Body of pancreas (tissue), 4 donors: ENCODE data around the gene NR1H2.

Source experiments
- CTCF ChIP-seq, 7 experiments: fragments of 450-650 bp in 4 of 7; fragments of 200-600 bp in 3 of 7; sonication (generic) in 3 of 7; IDR thresholded peaks; one replicate each; pipeline ENCODE4 v1.5.1; 2016 to 2019; ENCODE audit warnings: antibody characterized with exemption in 7 of 7
- POLR2A ChIP-seq, 3 donors: fragments of 450-650 bp; IDR thresholded peaks; one replicate each; pipeline ENCODE4 v1.6.1; 2016; ENCODE audit warnings: antibody characterized with exemption in 3 of 3, mild to moderate bottlenecking in 2 of 3

GRCh38 chr19:50430888-50431342 is 54.7 kb downstream of the NR1H2 start:
- no peak for TF ChIP-seq CTCF (IDR thresholded peaks at IDR 0.05)
- TF ChIP-seq POLR2A (IDR thresholded peaks at IDR 0.05) = no peak
